ENCODE results near the gene C11orf24.

C11orf24 gene

GRCh38 chr11:68261006-68261405 lies 10.8 kb downstream of the C11orf24 start:
- H3K4ac ChIP-seq (ENCODE audit: low read depth in 1 of 2, low read length in 2 of 2), result no peak overlapping the region
- no peak overlapping the region for H3K9ac ChIP-seq (ENCODE audit: low read length)
- DNase-seq, result no peak
- no peak overlapping the region for H3K4me3 ChIP-seq (ENCODE audit: insufficient read depth in 1 of 2, low read depth in 1 of 2, low read length in 2 of 2)
- H3K4me2 ChIP-seq (ENCODE audit: low read length, poor library complexity, severe bottlenecking), result no peak overlapping the region
- H2AFZ ChIP-seq (ENCODE audit: low read depth, low read length), result no peak overlapping the region
- peaks cover 14% of the 10 kb centered on the region for H3K4me1 ChIP-seq (ENCODE audit: control insufficient read depth, insufficient read depth, low read depth, low read length)
- no peak overlapping the region for H3K18ac ChIP-seq (ENCODE audit: low read depth in 1 of 2, low read length in 2 of 2)
- no peak overlapping the region for H3K14ac ChIP-seq (ENCODE audit: low read length in 2 of 2)
- H3K36me3 ChIP-seq (ENCODE audit: control insufficient read depth in 1 of 2, insufficient read depth in 2 of 2, low read depth in 1 of 2, low read length in 2 of 2), result peaks cover 54 to 58% of the 10 kb centered on the region in 2 experiments
- H2BK5ac ChIP-seq (ENCODE audit: low read depth, low read length, poor library complexity, severe bottlenecking), result no peak overlapping the region
- H2BK12ac ChIP-seq (ENCODE audit: low read length in 2 of 2), result no peak overlapping the region
- no peak overlapping the region for H3K27ac ChIP-seq (ENCODE audit: low read length, poor library complexity, severe bottlenecking)
- WGBS, result 96% methylated on average over 13 of the region's 15 CpGs
- no peak overlapping the region for H3K23ac ChIP-seq (ENCODE audit: low read length in 2 of 2)
- H4K8ac ChIP-seq (ENCODE audit: low read length), result no peak overlapping the region
- no peaks in the 10 kb centered on the region for H3K27me3 ChIP-seq (ENCODE audit: control insufficient read depth in 1 of 2, insufficient read depth in 1 of 2, low read length in 2 of 2)
- H2BK15ac ChIP-seq (ENCODE audit: low read depth, poor library complexity, severe bottlenecking), result no peak overlapping the region
- no peak overlapping the region for H2AK5ac ChIP-seq (ENCODE audit: low read length, severe bottlenecking)
- no peaks in the 10 kb centered on the region for H3K9me3 ChIP-seq (ENCODE audit: control insufficient read depth, low read length)
- H4K91ac ChIP-seq (ENCODE audit: low read length), result no peak overlapping the region
- H2BK120ac ChIP-seq (ENCODE audit: low read depth, low read length), result no peak overlapping the region
- H3K79me1 ChIP-seq (replicated peaks; ENCODE audit: low read length, poor library complexity, severe bottlenecking), result peaks cover 15% of the 10 kb centered on the region

- peaks cover 11% of the 10 kb centered on the region for H3K79me1 ChIP-seq (replicated peaks; ENCODE audit: low read length, poor library complexity, severe bottlenecking)
- no peak overlapping the region for H2AK5ac ChIP-seq (ENCODE audit: low read length, severe bottlenecking)
- H2BK12ac ChIP-seq (ENCODE audit: low read length in 2 of 2), result no peak overlapping the region
- no peak overlapping the region for H3K4me2 ChIP-seq (ENCODE audit: low read length, poor library complexity, severe bottlenecking)
- no peak overlapping the region for H3K4me3 ChIP-seq (ENCODE audit: insufficient read depth in 1 of 2, low read depth in 1 of 2, low read length in 2 of 2)
- H2BK5ac ChIP-seq (ENCODE audit: low read depth, low read length, poor library complexity, severe bottlenecking), result no peak overlapping the region
- WGBS, result 87% methylated on average over 6 of the region's 6 CpGs
- no peaks in the 10 kb centered on the region for H3K27me3 ChIP-seq (ENCODE audit: control insufficient read depth in 1 of 2, insufficient read depth in 1 of 2, low read length in 2 of 2)
- H3K36me3 ChIP-seq (ENCODE audit: control insufficient read depth in 1 of 2, insufficient read depth in 2 of 2, low read depth in 1 of 2, low read length in 2 of 2), result peaks cover 49 to 53% of the 10 kb centered on the region in 2 experiments
- H3K4me1 ChIP-seq (ENCODE audit: control insufficient read depth, insufficient read depth, low read depth, low read length), result peaks cover 17% of the 10 kb centered on the region
- no peak overlapping the region for H3K4ac ChIP-seq (ENCODE audit: low read depth in 1 of 2, low read length in 2 of 2)
- H3K9ac ChIP-seq (ENCODE audit: low read length), result no peak overlapping the region
- H4K91ac ChIP-seq (ENCODE audit: low read length), result no peak overlapping the region
- no peaks in the 10 kb centered on the region for H3K9me3 ChIP-seq (ENCODE audit: control insufficient read depth, low read length)
- no peak overlapping the region for H3K27ac ChIP-seq (ENCODE audit: low read length, poor library complexity, severe bottlenecking)
- no peak overlapping the region for H4K8ac ChIP-seq (ENCODE audit: low read length)
- H2BK120ac ChIP-seq (ENCODE audit: low read depth, low read length), result no peak overlapping the region
- no peak overlapping the region for H3K18ac ChIP-seq (ENCODE audit: low read depth in 1 of 2, low read length in 2 of 2)
- no peak for DNase-seq
- H2AFZ ChIP-seq (ENCODE audit: low read depth, low read length), result no peak overlapping the region
- no peak overlapping the region for H3K23ac ChIP-seq (ENCODE audit: low read length in 2 of 2)
- no peak overlapping the region for H3K14ac ChIP-seq (ENCODE audit: low read length in 2 of 2)
- H2BK15ac ChIP-seq (ENCODE audit: low read depth, poor library complexity, severe bottlenecking), result no peak overlapping the region
These were observed 11.3 kb downstream of the C11orf24 start for GRCh38 chr11:68260484-68260883.

DNA sequence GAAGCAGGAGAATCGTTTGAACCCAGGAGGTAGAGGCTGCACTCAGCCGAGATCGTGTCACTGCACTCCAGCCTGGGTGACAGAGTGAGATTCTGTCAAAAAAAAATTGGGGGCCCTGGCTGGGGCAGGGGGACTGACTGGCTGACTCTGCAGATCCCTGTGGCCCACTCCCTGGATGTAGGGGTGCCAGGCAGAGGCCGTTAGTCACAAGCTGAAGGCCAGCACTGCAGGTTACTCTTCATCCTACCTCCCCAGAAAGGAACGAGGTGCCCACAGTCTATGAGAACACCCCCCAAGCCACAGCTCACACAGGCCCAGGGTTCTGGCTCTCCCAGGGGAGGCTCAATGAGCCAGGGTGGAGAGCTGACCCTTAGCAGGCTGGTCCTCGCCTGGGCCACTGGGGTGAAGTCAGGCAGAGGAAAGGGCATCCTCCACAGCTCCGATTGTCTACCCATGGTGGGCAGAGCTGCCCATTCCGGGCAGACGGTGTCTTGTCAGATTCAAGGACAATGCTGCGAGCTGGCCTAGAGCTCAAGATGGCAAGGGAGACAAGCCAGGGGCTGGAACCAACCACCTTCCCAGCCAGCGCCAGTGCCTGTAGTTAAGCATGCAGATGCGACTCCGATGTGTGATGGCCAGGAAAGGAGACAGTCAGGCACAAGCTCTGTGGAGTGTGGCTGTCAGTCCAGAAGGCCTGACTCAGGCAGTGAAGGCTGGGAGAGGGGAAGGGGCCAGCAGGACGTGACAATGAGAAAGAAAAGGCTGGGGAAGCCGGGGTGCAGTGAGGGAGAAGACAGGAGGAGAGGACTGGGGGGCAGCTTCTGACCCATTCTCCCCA lies 12.4 kb downstream of the C11orf24 start:
- no peak overlapping the region for H4K8ac ChIP-seq (ENCODE audit: low read length)
- no peak overlapping the region for H3K9ac ChIP-seq (ENCODE audit: low read length)
- H4K91ac ChIP-seq (ENCODE audit: low read length), result no peak overlapping the region
- no peak overlapping the region for H3K4me2 ChIP-seq (ENCODE audit: low read length, poor library complexity, severe bottlenecking)
- H2AK5ac ChIP-seq (ENCODE audit: low read length, severe bottlenecking), result no peak overlapping the region
- peak overlapping the region in 1 of 2 experiments; percentile 18 for H3K14ac ChIP-seq (ENCODE audit: low read length in 2 of 2)
- peaks cover 2% of the 10 kb centered on the region for H3K79me1 ChIP-seq (replicated peaks; ENCODE audit: low read length, poor library complexity, severe bottlenecking)
- no peak overlapping the region for H3K18ac ChIP-seq (ENCODE audit: low read depth in 1 of 2, low read length in 2 of 2)
- WGBS, result 94% methylated on average over 14 of the region's 15 CpGs
- H3K23ac ChIP-seq (ENCODE audit: low read length in 2 of 2), result no peak overlapping the region
- no peak for DNase-seq
- H3K9me3 ChIP-seq (ENCODE audit: control insufficient read depth, low read length), result no peaks in the 10 kb centered on the region
- H2BK120ac ChIP-seq (ENCODE audit: low read depth, low read length), result no peak overlapping the region
- H2BK15ac ChIP-seq (ENCODE audit: low read depth, poor library complexity, severe bottlenecking), result no peak overlapping the region
- H2AFZ ChIP-seq (ENCODE audit: low read depth, low read length), result no peak overlapping the region
- H3K4ac ChIP-seq (ENCODE audit: low read depth in 1 of 2, low read length in 2 of 2), result no peak overlapping the region
- H3K36me3 ChIP-seq (ENCODE audit: control insufficient read depth in 1 of 2, insufficient read depth in 2 of 2, low read depth in 1 of 2, low read length in 2 of 2), result peaks cover 39 to 41% of the 10 kb centered on the region in 2 experiments
- no peak overlapping the region for H3K27ac ChIP-seq (ENCODE audit: low read length, poor library complexity, severe bottlenecking)
- H3K4me1 ChIP-seq (ENCODE audit: control insufficient read depth, insufficient read depth, low read depth, low read length), result peaks cover 19% of the 10 kb centered on the region
- H3K4me3 ChIP-seq (ENCODE audit: insufficient read depth in 1 of 2, low read depth in 1 of 2, low read length in 2 of 2), result no peak overlapping the region
- no peak overlapping the region for H2BK12ac ChIP-seq (ENCODE audit: low read length in 2 of 2)
- no peaks in the 10 kb centered on the region for H3K27me3 ChIP-seq (ENCODE audit: control insufficient read depth in 1 of 2, insufficient read depth in 1 of 2, low read length in 2 of 2)
- no peak overlapping the region for H2BK5ac ChIP-seq (ENCODE audit: low read depth, low read length, poor library complexity, severe bottlenecking)

- 94% methylated on average over 13 of the region's 13 CpGs for WGBS
- H2BK15ac ChIP-seq (ENCODE audit: low read depth, poor library complexity, severe bottlenecking), result no peak overlapping the region
- H3K9ac ChIP-seq (ENCODE audit: low read length), result no peak overlapping the region
- no peak overlapping the region for H3K4me2 ChIP-seq (ENCODE audit: low read length, poor library complexity, severe bottlenecking)
- H3K36me3 ChIP-seq (ENCODE audit: control insufficient read depth in 1 of 2, insufficient read depth in 2 of 2, low read depth in 1 of 2, low read length in 2 of 2), result peaks cover 31 to 32% of the 10 kb centered on the region in 2 experiments
- no peak overlapping the region for H2AFZ ChIP-seq (ENCODE audit: low read depth, low read length)
- no peak for DNase-seq
- H2BK12ac ChIP-seq (ENCODE audit: low read length in 2 of 2), result no peak overlapping the region
- H3K79me1 ChIP-seq (replicated peaks; ENCODE audit: low read length, poor library complexity, severe bottlenecking), result peaks cover 2% of the 10 kb centered on the region
- H2BK5ac ChIP-seq (ENCODE audit: low read depth, low read length, poor library complexity, severe bottlenecking), result no peak overlapping the region
- no peak overlapping the region for H2BK120ac ChIP-seq (ENCODE audit: low read depth, low read length)
- H3K18ac ChIP-seq (ENCODE audit: low read depth in 1 of 2, low read length in 2 of 2), result no peak overlapping the region
- H3K14ac ChIP-seq (ENCODE audit: low read length in 2 of 2), result no peak overlapping the region
- no peak overlapping the region for H3K4me3 ChIP-seq (ENCODE audit: insufficient read depth in 1 of 2, low read depth in 1 of 2, low read length in 2 of 2)
- no peak overlapping the region for H4K8ac ChIP-seq (ENCODE audit: low read length)
- peaks cover 19% of the 10 kb centered on the region for H3K4me1 ChIP-seq (ENCODE audit: control insufficient read depth, insufficient read depth, low read depth, low read length)
- H2AK5ac ChIP-seq (ENCODE audit: low read length, severe bottlenecking), result no peak overlapping the region
- H4K91ac ChIP-seq (ENCODE audit: low read length), result peak overlapping the region; percentile 12
- no peaks in the 10 kb centered on the region for H3K27me3 ChIP-seq (ENCODE audit: control insufficient read depth in 1 of 2, insufficient read depth in 1 of 2, low read length in 2 of 2)
- H3K27ac ChIP-seq (ENCODE audit: low read length, poor library complexity, severe bottlenecking), result no peak overlapping the region
- H3K9me3 ChIP-seq (ENCODE audit: control insufficient read depth, low read length), result no peaks in the 10 kb centered on the region
- no peak overlapping the region for H3K4ac ChIP-seq (ENCODE audit: low read depth in 1 of 2, low read length in 2 of 2)
- no peak overlapping the region for H3K23ac ChIP-seq (ENCODE audit: low read length in 2 of 2)
These were observed 13.4 kb downstream of the C11orf24 start for GRCh38 chr11:68258363-68258765.
